ENCODE results near the gene C1QTNF5.

Gene C1QTNF5

DNA sequence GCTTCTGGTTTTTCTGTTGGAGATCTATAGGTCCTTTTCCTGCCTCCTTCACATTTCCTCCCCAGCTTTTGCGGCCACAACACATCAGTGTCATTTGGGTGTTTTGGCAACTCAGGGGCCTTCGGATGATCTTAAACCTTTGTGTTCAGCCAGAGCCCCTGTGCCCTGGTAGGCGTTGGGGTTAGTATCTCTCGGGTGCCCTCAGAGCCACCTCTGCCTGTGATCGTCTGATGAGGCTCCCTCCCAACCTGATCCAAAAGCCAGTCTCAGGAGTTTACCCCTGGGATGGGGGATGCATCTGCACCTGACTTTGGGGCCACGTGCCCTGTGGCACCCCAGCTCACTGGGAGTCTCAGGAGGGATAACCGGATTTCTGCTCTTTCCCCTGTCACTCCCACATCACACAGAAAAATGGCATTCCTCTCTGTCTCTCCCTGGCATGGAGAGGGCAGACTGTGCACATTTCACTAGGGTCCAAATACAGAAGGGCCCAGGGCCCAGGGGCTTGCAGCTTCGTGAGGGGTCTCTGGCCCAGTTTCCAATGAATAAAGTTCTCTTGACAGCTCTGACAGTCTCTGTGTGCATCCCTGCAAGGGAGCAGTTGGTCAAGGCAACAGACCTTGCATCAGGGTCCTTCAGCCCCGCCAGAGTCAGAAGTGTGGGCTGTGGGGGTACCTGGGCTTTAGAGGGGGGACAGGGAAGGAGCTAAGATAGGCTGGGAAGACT is 3.8 kb downstream of the C1QTNF5 start:
- no peak for DNase-seq

GRCh38 chr11:119335655-119336543 is 4.8 kb downstream of the C1QTNF5 start:
- DNase-seq, result no peak

DNA sequence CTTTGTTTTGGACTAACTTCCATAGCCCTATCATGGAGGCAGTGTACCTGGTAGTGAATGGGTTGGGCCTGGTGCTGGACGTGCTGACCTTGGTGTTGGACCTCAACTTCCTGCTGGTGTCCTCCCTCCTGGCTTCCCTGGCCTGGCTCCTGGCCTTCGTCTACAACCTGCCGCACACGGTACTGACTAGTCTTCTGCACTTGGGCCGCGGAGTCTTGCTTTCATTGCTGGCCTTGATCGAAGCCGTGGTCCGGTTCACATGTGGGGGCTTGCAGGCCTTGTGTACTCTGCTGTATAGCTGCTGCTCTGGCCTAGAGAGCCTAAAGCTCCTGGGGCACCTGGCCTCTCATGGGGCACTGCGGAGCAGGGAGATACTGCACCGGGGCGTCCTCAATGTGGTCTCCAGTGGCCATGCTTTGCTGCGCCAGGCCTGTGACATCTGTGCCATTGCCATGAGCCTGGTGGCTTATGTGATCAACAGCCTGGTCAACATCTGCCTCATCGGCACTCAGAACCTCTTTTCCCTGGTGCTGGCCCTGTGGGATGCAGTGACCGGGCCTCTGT is 5.5 kb downstream of the C1QTNF5 start:
- DNase-seq, result no peak

GRCh38 chr11:119334174-119334930 is 6.3 kb downstream of the C1QTNF5 start, which contains the start of gene RNF26:
Gene RNF26 (plus strand): TSS chr11:119334527. CDS start chr11:119335123, 596 bp downstream.
- DNase-seq, result peak; percentile 96

DNA sequence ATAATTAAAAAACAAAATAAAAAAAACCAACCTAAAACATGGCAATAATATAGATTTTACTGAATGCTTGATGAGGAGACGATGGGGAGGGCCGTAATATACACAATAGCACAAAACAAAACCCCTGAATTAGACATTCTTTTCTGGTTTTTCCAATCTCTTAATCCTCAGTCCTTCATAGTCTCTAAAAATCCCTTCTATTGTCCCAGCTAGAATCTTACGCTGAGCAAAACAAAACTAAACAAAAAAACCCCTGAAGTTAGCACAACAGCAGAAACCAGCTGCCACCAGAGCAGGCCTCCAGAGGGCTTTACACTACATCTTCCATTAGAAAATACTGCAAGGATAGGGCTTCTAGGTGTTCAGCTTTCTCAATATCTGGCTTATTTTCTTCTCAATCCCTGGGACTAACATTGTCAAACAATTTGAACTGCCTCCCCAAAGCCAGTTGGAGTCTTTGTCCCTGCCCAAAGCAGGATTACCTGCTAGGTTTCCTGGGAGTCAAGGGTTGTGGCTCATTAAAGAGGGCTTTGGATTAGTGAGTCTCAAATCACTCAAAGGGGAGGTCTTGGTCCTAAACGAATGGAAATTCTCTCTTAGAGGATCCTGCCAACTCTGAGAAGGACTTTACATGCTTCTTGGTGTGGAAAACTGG is 8.4 kb downstream of the C1QTNF5 start:
- no peak for DNase-seq

- DNase-seq, result no peak
Measured at GRCh38 chr11:119330237-119330636, 10.4 kb downstream of the C1QTNF5 start.

- no peak for DNase-seq
Measured at GRCh38 chr11:119329320-119329719, 11.4 kb downstream of the C1QTNF5 start.

DNA sequence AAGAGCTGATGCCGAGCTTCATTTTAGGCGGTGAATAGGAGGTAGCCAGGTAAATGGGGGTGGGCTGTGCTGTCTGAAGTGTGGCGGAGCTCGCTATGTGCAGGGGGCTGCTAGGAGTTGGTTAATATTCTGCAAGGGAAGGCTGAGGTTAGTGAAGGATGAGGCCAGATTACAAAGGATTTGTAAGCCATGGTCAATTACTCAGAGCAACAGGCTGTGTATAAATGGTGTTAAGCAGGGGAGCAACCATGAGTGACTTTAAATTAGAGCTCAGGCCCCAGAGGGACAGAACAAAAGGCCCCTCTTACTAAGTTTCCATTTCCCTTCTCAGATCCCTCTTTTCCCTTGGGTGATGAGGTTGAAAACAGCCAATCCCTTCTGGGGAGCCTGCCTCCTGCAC is 16.5 kb downstream of the C1QTNF5 start:
- no peak for DNase-seq

DNA sequence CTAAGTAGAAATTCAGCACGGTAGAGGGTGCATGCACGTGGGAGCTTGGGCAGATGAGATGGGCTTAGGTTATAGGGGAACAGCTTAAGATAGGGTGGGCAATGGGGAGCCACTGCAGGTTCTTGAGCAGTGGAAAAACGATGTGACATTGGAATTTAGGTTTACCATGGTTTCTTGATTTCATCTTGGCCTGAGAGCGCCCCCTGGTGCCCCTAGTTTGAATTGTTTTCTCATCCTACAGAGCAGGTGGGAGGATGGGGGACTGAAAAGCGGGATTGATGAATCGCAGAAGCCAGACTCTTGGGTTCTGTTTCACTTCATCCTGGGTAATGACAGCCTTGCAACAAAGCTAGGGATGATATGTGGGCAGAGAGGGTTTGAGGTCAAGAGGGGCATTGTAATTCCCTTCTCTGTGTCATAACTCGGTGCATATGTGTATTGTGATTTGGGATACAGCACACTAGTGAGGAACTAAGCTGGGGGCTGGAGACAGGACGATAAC is 17.1 kb downstream of the C1QTNF5 start:
- DNase-seq, result peak; percentile 88

DNA sequence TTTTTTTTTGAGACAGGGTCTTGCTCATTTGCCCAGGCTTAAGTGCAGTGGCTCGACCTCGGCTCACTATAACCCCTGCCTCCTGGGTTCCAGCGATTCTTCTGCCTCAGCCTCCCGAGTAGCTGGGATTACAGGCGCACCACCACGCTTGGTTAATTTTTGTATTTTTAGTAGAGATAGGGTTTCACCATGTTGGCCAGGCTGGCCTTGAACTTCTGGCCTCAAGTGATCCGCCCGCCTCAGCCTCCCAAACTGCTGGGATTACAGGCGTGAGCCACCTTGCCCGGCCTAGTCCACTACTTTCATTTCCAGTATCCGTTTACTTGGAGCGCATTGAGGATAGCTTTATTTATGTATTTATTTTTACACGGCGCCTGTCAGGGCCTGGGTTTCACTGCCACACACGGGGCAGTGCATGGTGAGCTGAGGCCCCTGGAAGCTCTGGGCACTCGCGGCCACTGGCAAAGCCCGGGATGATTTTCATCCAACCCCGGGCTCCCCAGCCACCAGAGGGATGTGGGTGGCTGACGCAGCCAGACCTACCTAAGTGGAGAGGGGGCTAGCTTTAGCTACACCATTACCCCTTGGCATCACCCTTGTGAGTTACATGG is 17.7 kb downstream of the C1QTNF5 start:
- DNase-seq, result no peak

DNA sequence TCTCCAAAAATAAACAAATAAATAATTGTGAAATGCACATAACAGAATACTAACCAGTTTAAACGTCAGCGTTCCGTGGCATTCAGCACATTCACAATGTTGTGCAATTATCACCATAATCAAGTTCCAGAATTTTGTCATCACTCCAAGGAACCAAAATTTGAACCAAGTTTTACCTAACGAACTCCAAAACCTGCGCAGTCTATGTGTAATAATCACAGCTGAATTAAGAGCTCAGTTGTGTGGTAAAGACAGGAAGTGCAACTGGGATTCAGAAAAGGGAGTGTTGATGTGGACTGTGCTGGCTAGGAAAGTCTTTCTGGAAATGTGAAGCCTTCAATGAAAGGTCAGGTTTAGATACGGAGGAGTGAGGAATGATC is 18.3 kb downstream of the C1QTNF5 start:
- DNase-seq, result no peak

DNA sequence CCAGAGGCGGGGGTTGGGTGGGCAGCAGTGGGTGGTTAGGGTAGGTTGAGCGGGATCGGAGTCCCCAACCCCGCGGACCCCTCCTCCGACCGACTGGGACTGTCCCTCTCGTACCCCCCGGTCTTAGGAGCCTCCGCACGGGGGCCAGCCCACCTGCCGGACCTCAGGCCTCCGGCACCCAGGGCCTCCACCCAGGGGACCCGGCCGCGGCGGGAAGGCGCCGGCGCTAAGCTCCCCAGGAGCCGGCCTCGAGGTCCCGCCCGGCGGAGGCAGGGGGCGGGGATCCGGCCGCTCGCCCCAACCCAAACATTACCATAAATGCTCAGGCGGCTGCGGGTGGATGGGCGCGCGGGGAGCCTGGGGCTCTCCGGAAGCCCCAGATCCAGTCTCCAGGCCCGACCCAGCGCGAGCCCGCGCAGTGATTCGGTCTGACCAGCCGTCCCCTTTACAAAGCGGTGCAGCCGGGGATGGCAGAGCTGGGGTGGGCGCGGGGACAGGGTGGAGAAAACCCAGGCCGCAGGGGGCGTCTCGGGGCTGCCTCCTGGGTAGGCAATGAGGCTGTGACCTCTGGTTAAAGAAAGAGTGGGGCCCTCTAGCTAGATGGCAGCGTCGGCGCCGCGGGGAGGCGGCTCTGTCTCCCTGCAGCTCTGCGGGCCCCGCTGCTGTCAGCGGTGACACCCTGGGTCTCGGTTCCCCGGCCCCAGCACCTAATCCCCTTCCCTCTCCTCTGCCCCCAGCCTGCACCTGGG is 19.7 kb downstream of the C1QTNF5 start:
- DNase-seq, result peak; percentile 68

DNA sequence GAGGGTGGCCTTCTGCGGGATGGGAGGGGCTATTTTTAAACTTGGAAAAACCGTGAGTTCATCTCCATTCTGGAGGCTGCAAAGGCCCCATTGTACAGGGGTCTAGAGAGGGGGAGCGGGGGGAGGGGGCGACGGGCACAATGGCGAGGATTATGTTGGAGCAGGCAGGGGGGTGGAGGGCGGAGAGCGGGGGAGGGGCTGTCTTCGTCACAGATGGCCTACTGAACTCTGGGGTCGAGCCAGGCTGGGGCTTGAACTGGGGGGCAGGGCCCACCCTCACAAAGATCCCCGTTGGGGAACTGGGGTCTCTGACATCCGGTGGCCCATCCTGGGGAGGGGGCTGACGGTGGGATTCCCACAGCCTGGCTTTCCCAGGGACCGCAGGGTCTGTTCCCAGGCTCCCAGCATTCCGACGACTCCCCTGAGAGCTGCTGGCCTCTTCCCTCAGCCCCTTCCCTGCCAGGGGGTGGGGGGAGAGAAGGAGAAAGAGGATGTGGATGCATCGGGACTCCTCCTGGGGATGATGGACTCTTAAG is 20.4 kb downstream of the C1QTNF5 start:
- no peak for DNase-seq

DNA sequence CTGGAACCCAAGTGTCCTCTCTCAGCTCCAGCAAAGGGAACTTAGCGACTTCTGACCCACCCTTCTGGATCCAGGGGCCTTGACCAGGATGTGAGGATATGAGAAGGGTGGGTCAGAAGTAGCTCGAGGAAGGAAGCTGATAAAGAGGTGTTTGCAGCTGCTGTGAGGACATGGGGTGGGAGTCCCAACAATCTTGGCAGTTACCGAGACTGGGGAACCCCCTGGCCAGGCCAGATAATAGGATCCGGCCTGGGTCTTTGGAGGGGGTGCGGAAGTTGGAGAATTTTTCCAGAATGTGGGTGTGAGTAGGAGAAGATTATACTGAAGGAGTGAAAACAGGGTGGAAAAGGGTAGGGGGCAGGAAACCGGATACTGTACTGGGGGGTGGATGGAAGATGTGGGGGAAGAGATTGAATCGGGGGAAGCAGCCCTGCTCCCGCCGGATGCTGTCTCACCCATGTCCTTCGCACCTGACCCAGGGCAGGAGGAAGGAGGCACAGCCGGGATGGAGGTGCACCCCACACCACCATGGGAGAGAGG is 20.9 kb downstream of the C1QTNF5 start:
- DNase-seq, result no peak

DNA sequence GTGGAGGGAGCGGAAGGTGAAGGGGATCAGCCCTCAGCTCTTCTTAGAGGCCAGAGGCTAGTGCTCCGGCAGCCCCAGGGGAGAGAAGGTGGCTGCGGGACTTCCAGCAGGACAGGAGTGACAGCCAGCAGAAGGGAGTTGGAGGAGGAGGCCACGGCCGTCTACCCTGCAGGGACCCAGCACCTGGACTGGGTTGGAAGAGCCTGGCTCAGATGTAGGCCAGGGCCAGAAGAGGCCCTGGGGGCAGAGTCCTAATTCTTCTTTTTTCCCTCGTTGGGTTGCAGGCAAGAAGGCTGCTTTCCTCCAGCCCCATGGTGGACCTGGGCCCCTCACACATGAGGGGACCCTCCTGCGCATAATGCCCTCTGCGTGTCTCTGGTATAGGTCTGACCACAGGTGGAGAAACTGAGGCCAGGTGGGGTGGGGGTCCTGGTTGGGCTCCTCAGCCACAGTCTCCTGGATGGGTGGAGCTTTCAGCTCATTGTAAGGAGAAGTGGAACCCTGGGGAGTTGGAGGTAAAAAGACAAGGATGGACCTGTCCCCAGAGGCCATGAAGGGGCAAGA is 21.5 kb downstream of the C1QTNF5 start:
- no peak for DNase-seq

DNA sequence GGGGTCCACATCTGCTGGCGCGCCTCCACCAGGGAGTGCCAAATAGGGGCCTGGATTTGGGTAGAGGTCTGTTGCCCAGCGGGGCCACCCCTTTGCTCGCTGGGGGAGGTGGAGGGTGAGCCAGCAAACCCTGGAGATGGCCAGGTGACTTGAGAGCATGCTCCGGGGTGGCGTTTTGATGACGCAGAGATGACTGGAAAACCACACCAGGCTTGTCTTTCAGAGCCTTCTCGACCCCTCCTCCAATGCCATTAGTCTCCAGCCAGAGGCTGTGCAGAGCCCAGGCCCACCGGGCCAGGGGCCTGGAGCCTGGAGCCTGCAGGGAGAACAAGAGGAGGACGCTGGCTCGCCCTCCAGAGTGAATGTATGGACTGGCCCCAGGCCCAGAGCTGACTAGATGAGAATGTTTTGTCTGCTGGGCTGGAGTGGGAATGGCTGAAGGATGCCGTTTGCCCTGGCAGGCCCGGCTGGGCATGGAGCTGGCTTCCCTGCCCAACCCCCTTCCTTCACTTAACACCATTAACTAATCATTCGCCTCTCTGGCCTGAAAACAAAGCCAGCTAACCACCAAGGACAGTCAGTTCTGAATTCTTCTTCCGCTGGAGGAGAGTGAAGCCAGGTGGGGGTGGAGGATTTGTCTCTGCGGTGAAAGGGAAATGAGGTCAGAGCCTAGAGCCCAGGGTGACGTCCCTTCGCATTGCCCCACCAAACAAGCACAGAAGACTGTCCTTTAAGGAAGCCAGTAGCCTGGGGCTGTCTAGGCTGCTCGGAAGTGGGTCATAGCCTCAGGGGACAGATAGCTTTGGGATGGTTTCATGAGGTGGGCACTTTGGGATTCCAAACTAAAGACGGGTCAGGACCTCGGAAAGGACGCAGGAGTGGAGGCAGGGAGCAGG is 22.2 kb downstream of the C1QTNF5 start:
- DNase-seq, result peak; percentile 35

DNA sequence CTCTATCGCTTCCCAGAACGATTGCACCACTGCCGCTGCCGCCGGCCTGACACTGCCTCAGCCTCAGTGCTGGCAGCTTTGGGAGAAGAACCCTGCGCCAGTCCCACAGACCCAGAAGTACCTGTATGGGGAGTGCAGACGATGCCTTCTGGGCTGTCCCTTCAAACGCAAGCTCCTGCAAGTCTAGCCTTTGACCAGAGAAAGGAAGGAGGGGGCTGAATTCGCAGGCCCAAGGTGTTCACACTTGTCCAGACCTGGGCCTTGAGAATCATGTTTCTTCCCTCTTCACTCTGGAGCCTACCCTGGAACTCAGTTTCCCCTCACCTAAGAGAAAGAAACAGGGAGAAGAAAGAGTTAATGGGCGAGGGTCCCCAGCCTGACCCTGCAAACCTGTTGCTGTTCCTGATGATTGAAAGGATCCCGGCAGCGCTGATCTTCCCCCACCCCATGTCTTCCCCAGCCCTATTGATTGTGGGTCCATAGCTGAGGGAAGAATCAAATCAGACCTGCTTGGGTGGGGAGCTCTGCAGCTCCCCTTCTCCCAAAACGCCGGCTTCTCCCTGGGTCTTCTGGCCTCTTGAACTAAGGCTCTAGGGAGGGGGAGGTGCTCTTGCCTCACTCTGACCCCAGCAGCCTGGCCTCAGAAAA is 23.0 kb downstream of the C1QTNF5 start:
- no peak for DNase-seq
